IPS-20b (cell line): ENCODE results near the gene DTNA.

ENCODE experiments used
- H3K27ac ChIP-seq: one replicate; pipeline ENCODE4 v1.5.1; 2013; ENCODE audit warnings: low read length
- H3K27me3 ChIP-seq: 2 replicates; pipeline ENCODE4 v1.6.1; 2013; ENCODE audit warnings: mild to moderate bottlenecking, low read length, inconsistent platforms; ENCODE audit not compliant: insufficient read depth
- H3K36me3 ChIP-seq: 2 replicates; pipeline ENCODE4 v1.6.1; 2013; ENCODE audit warnings: low read depth, mild to moderate bottlenecking, inconsistent platforms, low read length, moderate library complexity; ENCODE audit not compliant: insufficient read depth
- H3K4me1 ChIP-seq: 2 replicates; pipeline ENCODE4 v1.6.1; 2013; ENCODE audit warnings: mild to moderate bottlenecking, control low read depth, inconsistent platforms, low read length, moderate library complexity; ENCODE audit not compliant: insufficient read depth
- H3K4me3 ChIP-seq: 2 replicates; pipeline ENCODE4 v1.5.1; 2013; ENCODE audit warnings: mild to moderate bottlenecking, low read length, inconsistent platforms
- H3K9ac ChIP-seq: 2 replicates; pipeline ENCODE4 v1.6.1; 2013; ENCODE audit warnings: low read depth, mild to moderate bottlenecking, inconsistent platforms, low read length, moderate library complexity
- H3K9me3 ChIP-seq: 2 replicates; pipeline ENCODE4 v1.6.1; 2013; ENCODE audit warnings: mild to moderate bottlenecking, low read depth, low read length, inconsistent platforms; ENCODE audit not compliant: insufficient read depth

DTNA gene

GRCh38 chr18:34742891-34743341, 32.8 kb downstream of the DTNA start:
- no peak overlapping the region for H3K9ac ChIP-seq
- H3K9me3 ChIP-seq: no peaks in the 10 kb centered on the region
- no peaks in the 10 kb centered on the region for H3K36me3 ChIP-seq
- peaks cover 5% of the 10 kb centered on the region; the same call in 1 of the 2 replicates for H3K4me1 ChIP-seq
- no peaks in the 10 kb centered on the region for H3K27me3 ChIP-seq
- H3K27ac ChIP-seq: no peak overlapping the region
- H3K4me3 ChIP-seq: no peak overlapping the region

DNA sequence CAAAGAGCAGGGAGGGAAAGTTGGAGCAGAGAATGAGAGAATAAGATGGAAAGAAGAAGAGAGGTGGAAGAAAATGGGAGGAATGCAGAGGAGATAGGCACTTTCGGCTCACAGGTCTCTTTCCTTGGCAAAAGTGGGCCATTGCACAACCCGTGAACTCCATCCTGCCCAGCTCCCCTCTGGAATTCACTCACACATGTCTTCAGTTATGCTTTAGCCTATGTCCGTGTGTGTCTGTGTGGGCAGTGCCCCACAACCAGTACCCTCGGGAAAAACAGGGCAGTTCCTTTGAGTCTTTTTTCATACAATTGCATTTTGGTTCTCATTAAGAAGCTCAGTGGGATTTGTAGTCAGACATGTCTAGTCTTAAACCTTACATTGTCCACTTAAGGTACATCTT, 34.5 kb downstream of the DTNA start:
- H3K4me3 ChIP-seq: no peak overlapping the region
- H3K36me3 ChIP-seq: no peaks in the 10 kb centered on the region
- 0 out of 2 replicates have a peak, but pooled peaks cover 3% of the 10 kb centered on the region for H3K4me1 ChIP-seq
- H3K27ac ChIP-seq: no peak overlapping the region
- no peaks in the 10 kb centered on the region for H3K9me3 ChIP-seq
- no peaks in the 10 kb centered on the region for H3K27me3 ChIP-seq
- no peak overlapping the region for H3K9ac ChIP-seq

DNA sequence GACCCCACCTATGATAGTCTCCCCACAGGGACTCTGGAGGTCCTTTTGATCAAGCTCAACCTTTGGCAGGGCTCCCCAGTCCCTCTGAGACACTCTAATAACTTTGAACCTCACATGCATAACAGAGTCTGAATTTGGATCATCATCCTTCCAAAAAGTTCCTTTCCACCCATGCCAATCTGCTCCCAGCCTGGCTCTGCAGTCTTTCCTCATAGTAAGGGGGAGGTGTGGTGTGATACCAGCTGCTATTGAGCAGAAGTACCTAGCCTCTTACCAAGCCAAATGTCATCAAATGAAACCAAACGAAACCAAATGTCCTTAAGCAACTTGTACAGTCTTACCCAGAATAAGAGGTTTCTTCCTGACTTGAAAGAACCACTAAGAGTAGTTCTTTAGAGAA, 36.5 kb downstream of the DTNA start:
- no peaks in the 10 kb centered on the region for H3K9me3 ChIP-seq
- H3K4me3 ChIP-seq: no peak overlapping the region
- H3K4me1 ChIP-seq: no peaks in the 10 kb centered on the region
- no peaks in the 10 kb centered on the region for H3K27me3 ChIP-seq
- H3K36me3 ChIP-seq: no peaks in the 10 kb centered on the region
- no peak overlapping the region for H3K9ac ChIP-seq
- H3K27ac ChIP-seq: no peak overlapping the region

DNA sequence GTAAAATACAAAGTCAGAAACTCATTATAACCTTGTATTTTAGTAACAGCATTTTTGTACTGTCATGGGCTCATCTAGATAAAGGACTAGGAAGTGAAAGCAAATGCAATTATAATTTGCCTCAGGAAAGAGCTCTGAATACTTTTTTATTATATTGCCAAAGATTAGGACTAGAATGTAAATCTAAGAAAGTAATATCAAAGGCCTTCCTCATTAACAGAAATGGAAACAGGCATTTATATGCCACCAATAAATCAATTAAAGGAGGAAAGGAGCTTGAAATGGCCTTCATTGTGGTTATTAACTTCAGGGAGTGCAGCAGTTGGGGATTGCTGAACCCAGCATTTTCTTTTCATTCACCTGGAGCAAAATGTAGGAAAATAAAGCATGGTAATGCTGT, 39.6 kb downstream of the DTNA start:
- H3K27ac ChIP-seq: no peak overlapping the region
- no peaks in the 10 kb centered on the region for H3K9me3 ChIP-seq
- H3K4me3 ChIP-seq: no peak overlapping the region
- no peak overlapping the region for H3K9ac ChIP-seq
- H3K36me3 ChIP-seq: no peaks in the 10 kb centered on the region
- no peaks in the 10 kb centered on the region for H3K27me3 ChIP-seq
- no peaks in the 10 kb centered on the region for H3K4me1 ChIP-seq

- no peaks in the 10 kb centered on the region for H3K4me1 ChIP-seq
- no peak overlapping the region for H3K4me3 ChIP-seq
- H3K36me3 ChIP-seq: no peaks in the 10 kb centered on the region
- H3K27ac ChIP-seq: no peak overlapping the region
- H3K27me3 ChIP-seq: no peaks in the 10 kb centered on the region
- no peak overlapping the region for H3K9ac ChIP-seq
- H3K9me3 ChIP-seq: no peaks in the 10 kb centered on the region
These were observed 42.0 kb downstream of the DTNA start for GRCh38 chr18:34752056-34752455.

- Histone ChIP-seq H3K9me3 (no peaks in the 10 kb centered on the region), H3K4me1 (0 out of 2 replicates have a peak, but pooled peaks cover 17% of the 10 kb centered on the region)
These were observed 44.2 kb downstream of the DTNA start for GRCh38 chr18:34754300-34754699.

DNA sequence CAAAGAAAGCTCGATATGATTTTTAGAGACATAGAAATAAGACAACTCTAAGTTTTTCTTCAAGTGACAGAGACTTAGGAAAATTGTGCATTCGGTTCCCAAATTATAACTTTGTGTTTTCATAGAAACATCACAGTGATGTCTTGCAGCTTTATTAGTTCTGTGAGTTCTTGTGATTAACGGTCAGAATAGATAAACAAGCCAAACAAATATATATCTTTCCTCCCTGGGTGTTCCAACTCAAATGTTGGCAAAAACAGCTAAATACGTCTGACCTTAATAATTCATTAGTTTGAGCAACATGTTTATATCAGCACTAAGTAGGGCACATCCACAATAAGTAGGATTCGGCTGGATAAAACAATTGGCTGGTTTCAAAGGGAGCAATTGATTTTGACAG, 47.6 kb downstream of the DTNA start:
- no peaks in the 10 kb centered on the region for H3K9me3 ChIP-seq
- no peak overlapping the region for H3K9ac ChIP-seq
- no peak overlapping the region for H3K4me3 ChIP-seq
- no peaks in the 10 kb centered on the region for H3K36me3 ChIP-seq
- H3K27me3 ChIP-seq: no peaks in the 10 kb centered on the region
- H3K27ac ChIP-seq: no peak overlapping the region
- H3K4me1 ChIP-seq: 0 out of 2 replicates have a peak, but pooled peaks cover 17% of the 10 kb centered on the region

More at GRCh38 chr18:34754300-34754699, 44.2 kb downstream of the DTNA start:
- no peak overlapping the region for H3K4me3 ChIP-seq
- no peak overlapping the region for H3K9ac ChIP-seq
- no peaks in the 10 kb centered on the region for H3K36me3 ChIP-seq
- H3K27me3 ChIP-seq: no peaks in the 10 kb centered on the region
- H3K27ac ChIP-seq: no peak overlapping the region

GRCh38 chr18:34758378-34758948, 48.4 kb downstream of the DTNA start:
- Histone ChIP-seq H3K9me3 (no peaks in the 10 kb centered on the region), H3K9ac (no peak overlapping the region; the same call in 1 of the 2 replicates), H3K27ac (peak overlapping the region; percentile 13), H3K27me3 (no peaks in the 10 kb centered on the region), H3K36me3 (no peaks in the 10 kb centered on the region), H3K4me1 (0 out of 2 replicates have a peak, but pooled peaks cover 17% of the 10 kb centered on the region), H3K4me3 (0 out of 2 replicates have a peak overlapping the region, but pooled peaks have one; percentile 11)

GRCh38 chr18:34760444-34760843, 50.3 kb downstream of the DTNA start:
- Histone ChIP-seq H3K27ac (no peak overlapping the region), H3K4me1 (0 out of 2 replicates have a peak, but pooled peaks cover 17% of the 10 kb centered on the region), H3K27me3 (no peaks in the 10 kb centered on the region), H3K36me3 (no peaks in the 10 kb centered on the region), H3K4me3 (no peak overlapping the region), H3K9ac (no peak overlapping the region), H3K9me3 (no peaks in the 10 kb centered on the region)

- Histone ChIP-seq H3K9ac (no peak overlapping the region), H3K27me3 (no peaks in the 10 kb centered on the region), H3K4me1 (no peaks in the 10 kb centered on the region), H3K36me3 (no peaks in the 10 kb centered on the region), H3K4me3 (no peak overlapping the region), H3K27ac (no peak overlapping the region), H3K9me3 (no peaks in the 10 kb centered on the region)
These were observed 54.4 kb downstream of the DTNA start for GRCh38 chr18:34764451-34764850.

DNA sequence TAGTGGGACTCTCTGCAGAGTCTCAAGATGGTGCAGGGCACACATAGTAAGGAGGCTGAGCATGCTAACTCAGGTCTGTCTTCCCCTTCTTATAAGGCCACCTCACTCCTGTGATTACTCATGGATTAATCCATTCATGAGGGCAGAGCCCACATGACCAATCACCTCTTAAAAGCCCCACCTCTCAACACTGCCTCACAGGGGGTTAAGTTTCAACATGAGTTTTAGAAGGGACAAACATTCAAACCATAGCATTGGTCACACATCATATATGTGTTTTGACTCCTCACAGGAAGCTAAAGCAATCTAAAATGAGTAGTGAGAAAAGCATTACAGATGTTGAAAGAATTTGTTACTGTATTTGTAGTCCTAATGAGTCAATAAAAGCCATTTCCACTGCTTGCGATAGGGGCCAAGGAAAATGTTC, 57.5 kb downstream of the DTNA start:
- Histone ChIP-seq H3K36me3 (no peaks in the 10 kb centered on the region), H3K27ac (no peak overlapping the region), H3K9ac (no peak overlapping the region), H3K4me1 (no peaks in the 10 kb centered on the region), H3K27me3 (no peaks in the 10 kb centered on the region), H3K4me3 (no peak overlapping the region), H3K9me3 (no peaks in the 10 kb centered on the region)

DNA sequence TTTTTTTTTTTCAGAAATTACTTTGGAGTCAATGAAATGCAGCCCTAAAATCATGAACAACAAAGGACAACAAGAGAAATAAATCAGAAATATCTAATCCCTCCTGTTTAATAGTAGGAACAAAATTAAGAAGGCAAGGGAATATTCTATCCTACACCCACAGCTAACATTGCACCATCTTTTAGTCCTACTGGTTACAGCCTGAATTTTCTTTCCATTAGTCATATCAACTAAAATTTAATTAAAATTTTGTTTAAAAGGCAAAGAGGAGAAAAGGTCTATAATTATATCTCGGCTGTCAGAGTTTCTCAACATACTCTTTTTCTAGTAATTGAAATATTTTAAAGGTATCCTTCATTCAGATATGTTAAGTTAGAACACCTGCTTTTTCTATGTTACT, 61.9 kb downstream of the DTNA start:
- Histone ChIP-seq H3K9me3 (no peaks in the 10 kb centered on the region), H3K4me3 (no peak overlapping the region), H3K4me1 (no peaks in the 10 kb centered on the region), H3K27me3 (no peaks in the 10 kb centered on the region), H3K27ac (no peak overlapping the region), H3K36me3 (no peaks in the 10 kb centered on the region), H3K9ac (no peak overlapping the region)
